NCI-H2227 (cell line): ENCODE results near the gene PTBP2.

Experiments used
- DNase-seq: peaks from one replicate; lab custom pipeline; 2025; ENCODE audit not compliant: unreplicated experiment; lab: John Stamatoyannopoulos, UW

Gene PTBP2

DNA sequence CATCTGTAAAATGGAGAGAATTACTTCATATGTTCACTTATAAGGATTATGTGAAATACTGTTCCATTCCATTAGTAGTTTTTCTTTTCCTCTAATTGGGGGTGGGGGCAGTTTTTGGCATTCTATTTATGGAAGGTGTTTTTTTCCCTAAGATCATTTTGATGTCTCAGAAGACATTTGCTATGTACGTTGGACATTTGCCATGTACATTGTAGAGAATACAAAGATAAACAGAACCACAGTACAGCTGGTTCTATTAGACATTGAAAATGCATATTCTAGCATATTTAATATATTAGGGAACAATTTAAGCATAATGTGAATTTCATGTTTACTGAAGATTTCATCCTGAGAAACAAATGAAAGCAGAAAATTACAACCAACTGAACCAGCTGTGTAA is 98.5 kb downstream of the PTBP2 start:
- DNase-seq: no peak

DNA sequence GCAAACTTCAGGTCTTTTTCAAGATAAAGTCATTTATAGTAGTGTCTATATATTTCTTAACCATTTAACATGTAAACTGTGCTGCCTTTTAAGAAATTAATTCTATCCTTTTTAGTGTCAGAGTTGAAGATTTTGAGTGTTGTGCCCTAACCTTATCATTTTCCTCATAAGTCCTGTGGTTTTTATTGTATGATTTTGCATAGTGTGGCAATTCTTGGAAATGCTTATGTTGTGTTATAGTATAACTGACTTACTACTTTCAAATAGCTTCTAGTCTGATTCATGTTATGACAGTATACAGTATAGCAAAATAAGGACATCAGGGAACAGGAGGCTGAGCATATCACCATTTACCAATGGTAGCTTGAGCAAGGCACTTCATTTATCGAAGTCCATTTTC is 99.1 kb downstream of the PTBP2 start:
- no peak for DNase-seq

DNA sequence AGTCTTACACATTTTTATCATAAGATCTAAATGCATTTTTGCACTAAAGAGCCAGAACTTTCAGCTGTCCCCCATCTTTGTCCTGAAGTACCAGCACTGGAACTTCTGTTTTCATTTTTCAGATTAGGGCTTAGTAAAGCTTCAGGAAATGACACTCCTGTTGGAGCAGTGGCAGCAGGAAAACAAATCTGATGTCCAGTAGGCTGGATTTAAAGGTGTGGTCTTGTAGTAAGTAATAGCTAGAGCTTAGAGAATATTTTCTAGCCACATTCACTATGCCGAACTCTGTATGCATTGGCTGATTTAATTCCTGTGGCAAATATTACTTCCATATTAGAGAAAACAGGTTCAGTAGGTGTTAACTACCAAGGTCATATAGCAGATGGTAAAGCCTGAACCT is 103.6 kb downstream of the PTBP2 start:
- no peak for DNase-seq

DNA sequence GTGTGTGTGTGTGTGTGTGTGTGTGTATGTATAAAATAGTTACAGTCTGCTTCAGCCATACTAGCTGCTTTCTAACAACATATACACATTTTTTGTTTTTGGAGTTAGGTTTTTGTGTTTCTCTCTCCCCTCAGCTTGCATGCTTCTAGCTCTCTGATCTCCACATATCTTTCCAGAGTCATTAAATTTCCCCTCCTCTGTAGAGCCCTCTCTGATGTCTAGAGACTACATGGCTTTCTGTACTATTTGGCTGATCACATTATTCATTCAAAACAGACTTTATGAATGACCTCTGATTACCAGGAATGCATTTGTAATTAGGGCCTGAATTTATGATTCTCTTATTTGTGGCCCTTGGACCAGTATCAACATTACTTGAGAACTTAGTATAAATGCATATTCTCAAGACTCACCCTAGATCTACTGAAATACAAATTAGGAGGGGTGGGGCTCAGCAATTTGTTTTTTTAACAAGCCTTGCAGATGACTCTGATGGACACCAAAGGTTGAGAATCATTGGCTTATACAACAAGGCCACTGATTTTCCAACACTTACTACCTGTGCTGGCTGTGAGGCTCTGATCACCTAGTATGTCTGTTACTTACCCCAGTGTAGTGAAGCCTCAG is 104.5 kb downstream of the PTBP2 start:
- no peak for DNase-seq

DNA sequence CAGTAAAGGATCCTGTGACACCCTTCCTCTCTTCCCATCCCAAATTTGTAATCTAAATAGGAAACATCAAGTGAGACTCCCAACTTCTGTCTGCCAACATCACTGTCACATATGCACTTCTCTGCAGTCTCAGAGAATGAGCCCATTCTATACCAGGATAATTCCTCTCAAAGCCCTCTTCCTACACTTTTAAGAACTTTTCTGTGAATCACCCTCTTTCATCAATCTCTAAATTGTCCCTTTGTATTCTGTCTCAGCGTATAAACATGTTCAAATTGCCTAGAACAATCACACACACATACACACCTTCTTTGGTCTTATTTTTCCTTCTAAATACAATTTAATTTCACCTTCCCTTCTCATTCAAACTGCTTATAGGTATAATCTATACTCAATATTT is 111.8 kb downstream of the PTBP2 start:
- no peak for DNase-seq

DNA sequence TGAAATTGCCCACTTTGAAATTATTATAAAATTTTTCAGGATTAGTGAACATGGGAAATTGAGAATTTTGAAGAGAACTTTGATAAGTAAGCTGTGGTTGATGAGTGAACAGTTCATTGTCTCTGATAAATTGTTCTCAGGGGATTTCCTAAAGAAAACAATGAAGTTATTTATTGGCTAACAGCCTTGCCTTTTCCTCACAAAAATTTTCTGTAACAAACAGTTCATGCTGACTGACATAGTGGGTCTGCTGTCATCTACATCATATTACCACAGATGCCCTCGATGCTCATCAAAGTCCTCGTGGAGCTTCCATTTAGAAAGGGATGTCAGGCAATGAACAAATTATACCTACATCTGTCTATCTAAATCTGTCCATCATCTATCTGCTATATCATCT is 113.4 kb downstream of the PTBP2 start:
- no peak for DNase-seq

DNA sequence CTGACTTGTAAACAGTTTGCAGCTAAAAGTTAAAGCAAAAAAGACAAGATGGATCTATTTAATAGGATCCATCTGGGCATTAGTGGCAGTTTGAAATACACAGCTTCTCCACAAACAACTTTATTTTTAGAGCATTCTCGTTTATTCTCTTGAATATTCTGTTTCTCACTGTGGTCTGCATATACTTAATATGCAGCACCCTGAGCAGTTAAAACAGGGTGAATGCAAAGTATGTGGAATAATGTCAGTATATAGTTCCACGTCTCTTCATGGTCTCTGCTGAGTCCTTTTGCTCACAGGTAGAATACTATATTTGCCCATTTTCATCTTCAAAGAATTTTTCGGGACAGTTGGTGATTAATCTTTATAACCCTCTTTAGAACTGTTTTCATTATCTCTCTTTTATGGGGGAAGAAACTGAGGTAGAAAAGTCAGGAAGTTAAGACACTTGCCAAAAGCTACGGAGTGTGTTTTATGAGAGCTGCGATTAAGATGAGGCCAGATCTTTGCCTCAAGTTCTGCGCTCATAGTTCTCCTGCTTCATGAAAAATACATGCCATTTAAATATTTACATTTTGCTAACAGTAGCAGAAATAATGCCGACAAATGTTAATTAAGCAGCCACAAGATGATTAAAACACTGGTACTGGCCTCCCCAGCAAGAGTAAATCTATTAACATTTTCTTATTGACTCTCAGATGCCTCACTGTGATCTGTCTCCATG is 115.6 kb downstream of the PTBP2 start:
- DNase-seq: no peak

DNA sequence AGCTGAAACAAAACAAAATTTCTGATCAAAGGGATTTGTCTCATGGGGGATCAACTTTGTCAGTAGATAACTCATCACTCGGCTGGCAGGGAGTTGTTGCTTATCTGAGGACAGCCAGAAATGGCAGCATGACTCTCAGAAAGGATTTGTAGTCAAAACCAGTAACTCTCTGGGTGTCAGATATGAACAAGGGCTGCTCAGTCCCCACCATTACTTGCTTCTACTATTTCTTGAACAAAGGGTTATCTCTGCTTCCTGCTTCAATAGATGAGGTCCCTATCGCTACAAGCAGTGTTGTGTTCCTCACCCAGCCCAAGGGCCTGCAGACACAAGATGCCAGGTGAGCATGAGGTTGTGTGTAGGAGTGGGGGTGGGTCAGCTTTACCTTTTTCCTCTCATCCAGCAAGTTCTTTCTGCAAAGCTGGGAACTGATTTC is 116.2 kb downstream of the PTBP2 start:
- DNase-seq: no peak

DNA sequence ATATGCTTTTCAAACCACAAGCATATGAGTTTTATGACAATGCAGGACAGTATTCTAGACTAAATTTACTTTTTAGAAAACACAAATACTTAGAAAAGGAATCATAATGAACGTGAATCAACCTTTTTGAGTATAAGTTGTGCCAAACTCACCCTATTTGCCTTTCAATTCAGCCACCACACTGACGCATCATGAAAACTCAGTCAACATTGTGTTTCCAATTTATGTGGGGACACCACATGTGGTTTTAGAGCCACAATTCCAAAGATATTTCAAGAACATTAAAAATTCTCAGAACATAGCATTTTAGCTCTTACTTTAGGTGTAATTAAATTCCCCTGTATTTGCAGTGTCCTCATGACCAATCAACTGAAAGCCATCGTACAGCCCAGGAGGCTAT is 118.8 kb downstream of the PTBP2 start:
- DNase-seq: no peak

DNA sequence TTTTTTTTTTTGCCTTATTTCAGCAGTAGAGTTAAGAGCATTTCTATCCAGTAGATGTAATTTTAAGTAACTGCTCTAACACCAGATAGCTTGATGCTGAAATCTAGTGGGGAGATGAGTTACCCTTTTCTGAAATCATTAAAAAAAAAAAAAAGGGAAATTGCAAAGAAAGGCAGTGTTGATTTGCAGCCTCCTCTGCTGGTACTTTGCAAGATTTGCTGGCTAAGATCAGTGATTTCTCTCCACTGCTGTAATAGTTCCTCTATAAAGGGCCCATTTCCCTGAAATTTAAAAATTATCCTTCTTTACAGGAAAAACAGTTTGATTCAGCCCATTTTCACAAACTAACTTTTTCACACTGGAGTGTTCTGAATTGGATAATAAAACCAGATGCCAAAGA is 120.6 kb downstream of the PTBP2 start:
- no peak for DNase-seq

DNA sequence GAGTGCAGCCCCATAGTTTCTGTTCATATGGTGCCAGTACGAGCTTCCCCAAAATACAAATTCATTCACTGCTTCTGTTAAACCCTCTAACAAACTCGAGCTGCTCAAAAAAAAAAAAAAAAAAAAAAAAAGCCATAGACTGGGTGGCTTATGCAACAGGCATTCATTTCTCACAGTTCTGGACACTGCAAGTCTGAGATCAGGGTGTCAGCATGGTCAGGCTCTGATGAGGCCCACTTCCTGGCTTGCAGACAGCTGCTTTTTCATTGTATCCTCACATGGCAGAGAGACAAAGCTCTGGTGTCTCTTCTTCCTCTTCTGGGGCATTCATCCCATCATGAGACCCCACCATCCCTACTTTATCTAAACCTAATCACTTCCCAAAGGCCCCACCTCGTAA is 121.6 kb downstream of the PTBP2 start:
- DNase-seq: no peak

DNA sequence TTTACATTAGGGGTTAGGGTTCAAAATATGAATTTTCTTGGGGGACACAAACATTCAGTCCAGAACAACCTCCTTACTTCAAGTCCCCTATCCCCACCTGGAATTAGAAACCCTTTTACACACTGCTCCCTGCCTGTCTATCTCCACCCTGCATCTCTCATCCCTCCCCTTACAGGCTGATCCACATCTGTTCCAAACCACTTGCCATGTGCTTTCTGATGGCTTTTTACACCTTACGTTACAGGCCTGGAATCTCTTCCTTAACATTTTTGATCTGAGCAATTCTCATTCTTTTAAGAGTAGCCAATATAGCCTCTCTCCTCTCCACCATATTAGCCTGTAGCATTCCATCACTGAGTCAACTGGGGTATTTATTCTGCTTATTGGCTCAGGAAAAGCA is 122.0 kb downstream of the PTBP2 start:
- no peak for DNase-seq

DNA sequence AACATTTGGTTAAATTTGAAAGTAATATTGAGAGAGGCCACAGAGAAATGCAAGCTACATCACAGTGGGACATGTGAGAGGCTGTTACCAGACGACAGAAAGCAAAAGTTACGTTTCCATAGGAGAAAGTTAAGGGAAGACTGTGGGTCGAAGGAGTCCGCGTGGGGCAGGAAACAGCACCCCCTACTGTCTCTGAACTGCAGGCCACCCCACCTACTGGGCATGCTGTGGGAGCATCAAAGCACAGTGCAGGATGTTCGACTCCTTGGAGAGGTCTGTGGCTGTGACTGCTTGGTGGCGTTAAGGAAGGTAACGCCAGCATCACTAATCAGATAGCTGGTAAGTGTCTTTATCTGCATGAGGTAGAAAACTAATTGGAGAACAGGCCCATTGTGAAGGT is 123.9 kb downstream of the PTBP2 start:
- DNase-seq: no peak

DNA sequence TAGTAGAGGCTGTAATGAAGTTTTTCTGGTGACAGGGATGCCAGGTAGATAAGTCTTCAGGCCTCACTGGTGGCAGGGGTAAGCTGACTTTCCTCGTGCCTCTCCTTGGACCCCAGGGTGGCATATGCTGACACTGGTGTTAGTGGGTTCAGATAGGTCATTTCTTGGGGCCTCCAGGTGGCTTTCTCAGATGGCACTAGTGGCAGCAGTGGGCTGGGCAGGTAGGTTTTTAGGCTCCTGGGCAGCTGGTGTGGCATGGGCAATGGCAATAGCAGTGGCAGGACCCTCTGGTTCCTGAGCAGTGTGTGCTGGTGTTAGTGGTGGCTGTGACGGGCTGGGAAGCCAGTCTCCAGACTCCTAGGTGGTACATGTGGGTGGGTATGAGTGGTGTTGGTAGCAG is 140.3 kb downstream of the PTBP2 start:
- no peak for DNase-seq

DNA sequence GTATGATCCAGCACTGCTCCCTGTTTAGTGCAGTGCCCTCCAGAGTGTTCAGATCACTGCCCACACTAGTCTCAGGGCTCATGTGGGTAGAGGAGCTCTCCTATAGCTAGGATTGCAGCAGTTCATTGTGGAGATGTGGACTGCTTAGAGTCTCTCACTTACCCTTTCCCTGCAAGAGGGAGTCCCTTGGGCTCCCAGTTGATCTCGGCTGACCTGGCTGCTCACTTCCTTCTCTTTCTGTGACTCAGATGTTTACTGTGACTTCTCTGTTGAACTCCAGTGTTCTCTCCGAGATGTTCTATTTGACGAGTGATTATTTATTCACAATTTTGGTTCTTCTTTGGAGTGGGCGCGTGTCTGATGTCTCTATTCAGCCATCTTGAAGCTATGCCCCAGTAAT is 141.9 kb downstream of the PTBP2 start:
- DNase-seq: no peak
